ENCODE results near the gene RPH3AL.
"Not testable (repeated sequence)": the region's sequence is repeated elsewhere in the genome, so short reads cannot be mapped to it uniquely, and the experiment has no call there.

The RPH3AL gene

DNA sequence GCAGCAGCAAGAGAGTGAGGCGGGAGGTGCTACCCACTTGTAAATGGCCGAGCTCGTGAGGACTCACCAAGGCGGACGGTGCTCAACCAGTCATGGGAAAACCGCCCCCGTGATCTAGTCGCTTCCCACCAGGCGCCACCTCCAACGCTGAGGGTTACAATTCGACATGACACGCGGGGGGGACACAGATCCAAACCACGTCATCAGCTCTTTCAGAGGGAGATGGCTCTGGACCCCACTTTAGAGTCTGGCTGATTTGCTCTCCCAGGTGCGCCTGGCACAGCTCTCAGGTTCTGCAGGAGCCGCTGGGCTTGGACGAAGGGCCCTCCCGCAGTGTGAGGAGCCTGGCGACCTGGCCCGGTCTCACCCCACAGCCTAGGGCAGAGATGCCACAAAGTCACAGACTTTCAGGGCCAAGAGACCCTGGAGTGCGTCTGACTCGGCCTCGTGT is 150.1 kb downstream of the RPH3AL start:
- no peak for DNase-seq (ENCODE audit: low read depth, low spot score)

DNA sequence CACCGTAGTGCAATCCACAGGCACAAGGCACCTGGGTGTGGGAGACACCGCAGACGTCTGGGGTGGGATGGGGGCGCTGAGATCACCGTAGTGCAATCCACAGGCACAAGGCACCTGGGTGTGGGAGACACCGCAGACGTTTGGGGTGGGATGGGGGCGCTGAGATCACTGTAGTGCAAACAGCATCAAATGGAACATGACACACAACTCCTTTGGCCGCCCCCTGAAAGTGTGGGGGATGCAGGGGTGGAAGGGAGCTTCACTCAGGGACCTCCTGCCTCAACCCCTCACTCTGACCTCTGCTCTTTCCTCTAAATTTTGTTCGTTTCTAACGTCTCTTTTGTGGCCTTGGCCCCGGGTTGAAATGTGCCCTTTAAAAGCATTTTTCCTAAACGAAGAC is 150.9 kb downstream of the RPH3AL start:
- not testable (repeated sequence) for DNase-seq (ENCODE audit: low read depth, low spot score)

- not testable (repeated sequence) for DNase-seq (ENCODE audit: low read depth, low spot score)
Measured at GRCh38 chr17:201257-201656, 151.3 kb downstream of the RPH3AL start.

DNA sequence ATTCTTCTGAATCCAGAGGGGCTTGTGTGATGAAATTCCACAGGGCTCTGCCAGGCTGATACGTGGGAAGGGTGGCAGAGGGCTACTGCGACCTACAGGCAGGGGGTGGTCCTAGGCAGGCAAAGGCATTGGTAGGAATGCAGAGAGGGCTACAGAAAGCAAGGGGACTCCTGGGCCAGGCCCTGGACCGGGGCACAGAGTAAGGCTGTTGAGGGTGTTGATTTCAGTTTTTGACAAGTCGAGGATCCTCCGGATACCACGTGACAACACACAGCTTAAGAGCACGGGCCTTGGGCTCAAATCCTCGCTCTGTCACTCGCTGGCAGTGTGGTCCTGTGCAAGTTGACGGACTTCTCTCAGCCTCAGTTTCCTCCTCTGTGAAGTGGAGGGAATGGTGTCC is 152.0 kb downstream of the RPH3AL start:
- no peak for DNase-seq (ENCODE audit: low read depth, low spot score)

DNA sequence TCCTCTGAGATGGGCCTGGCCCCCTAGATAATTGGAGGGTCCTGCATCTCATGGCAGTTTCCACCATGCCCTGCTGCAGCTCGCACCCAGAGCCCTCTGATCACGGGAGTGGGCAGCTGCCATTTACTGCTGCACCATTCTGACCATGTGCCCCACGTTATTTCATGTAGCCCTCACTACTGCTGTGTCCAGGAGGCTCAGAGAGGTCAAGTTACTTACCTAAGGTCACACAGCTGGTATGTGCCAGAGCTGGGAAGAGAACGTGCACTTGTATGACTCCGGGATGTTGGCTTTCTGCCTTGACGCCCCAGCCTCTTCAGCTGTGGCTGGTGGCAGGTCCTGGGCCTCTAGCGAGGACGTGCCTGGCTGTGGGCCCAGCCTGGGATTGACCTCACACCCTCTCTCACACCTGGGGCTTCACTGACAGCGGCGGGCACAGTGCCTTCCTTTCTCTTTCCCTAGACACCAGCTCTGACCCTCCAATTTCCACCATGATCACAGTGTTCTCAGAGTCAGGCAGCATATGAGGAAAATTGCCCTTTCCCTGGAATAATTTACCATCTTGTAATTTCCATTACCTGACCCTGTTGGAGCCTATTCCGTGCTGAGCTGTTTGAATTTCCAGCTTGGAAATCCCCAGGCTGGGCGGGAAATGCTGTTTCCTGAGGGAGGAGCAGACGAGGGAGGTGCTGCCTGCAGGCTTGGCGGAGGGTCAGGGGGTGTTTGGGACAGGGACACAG is 152.6 kb downstream of the RPH3AL start:
- DNase-seq (ENCODE audit: low read depth, low spot score): no peak

DNA sequence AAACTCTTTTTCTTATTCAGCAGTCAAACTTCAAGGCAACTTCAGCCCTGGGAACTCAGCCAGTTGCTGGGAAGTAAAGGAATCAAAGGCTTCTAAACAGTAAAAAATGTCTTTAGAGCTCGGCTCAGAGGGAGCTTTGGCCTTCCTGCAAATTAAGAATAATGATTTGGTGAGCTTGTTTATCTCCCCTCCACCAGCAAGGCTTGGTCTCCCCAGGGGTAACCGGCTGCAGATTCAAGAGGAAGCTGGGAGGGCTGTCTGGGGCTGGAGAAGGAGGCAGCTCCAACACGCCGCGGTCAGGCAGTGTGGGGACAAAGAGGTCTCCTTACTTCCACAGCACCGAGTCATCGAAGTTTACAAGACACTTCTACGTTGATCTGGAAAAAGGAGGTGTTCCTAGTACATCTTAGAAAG is 153.4 kb downstream of the RPH3AL start:
- DNase-seq (ENCODE audit: low read depth, low spot score): peak; percentile 61

GRCh38 chr17:198225-198624 is 154.4 kb downstream of the RPH3AL start:
- DNase-seq (ENCODE audit: low read depth, low spot score): not testable (repeated sequence)

- DNase-seq (ENCODE audit: low read depth, low spot score): no peak
Measured at GRCh38 chr17:197352-197751, 155.3 kb downstream of the RPH3AL start.

- no peak for DNase-seq (ENCODE audit: low read depth, low spot score)
Measured at GRCh38 chr17:194828-195602, 157.6 kb downstream of the RPH3AL start.

DNA sequence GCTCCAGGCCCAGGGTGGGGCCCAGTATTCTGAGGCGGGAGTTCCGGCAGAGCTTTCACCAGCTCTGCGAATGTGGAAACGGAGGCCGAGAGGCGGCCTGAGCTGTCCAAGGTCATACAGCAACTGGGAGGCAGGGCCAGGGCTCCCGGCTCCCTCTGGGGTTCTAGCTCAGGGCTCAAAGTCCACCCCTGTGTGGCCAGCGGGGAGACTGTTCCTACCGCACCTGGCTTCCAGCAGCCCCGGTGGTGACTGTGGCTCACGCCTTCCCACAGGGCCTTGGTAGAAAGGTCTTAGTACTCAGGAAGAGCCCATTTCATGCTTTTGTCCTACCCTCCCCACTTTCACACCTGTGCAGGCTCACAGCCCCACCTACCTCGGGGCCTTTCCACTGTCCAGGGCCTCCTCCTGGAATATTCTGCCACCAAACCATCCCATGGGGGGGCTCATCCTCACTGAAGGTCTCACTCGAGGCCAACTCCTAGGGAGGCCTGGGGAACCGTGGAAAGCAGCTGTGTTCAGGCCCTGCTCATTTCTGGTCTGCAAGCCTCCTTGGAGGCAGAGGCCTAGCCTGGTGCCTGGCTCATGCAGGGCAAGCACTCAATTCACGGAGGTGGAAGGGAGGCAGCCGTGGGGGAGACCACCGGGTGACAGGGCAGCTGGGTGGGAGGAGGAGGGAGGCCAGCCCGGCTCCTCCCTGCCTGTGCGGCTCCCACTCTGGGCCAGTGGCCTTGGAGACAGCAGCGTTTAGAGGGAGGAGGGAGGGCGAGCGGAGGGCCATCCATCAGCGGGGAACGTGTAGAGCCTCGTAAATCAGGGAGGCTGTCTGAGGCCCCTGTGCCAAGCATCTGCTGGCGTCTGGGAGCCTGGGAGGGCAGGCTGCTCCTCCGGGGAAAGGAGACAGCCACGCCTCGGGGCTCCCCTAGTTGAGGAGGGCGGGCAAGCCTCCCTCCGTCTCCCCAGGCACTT is 158.5 kb downstream of the RPH3AL start:
- DNase-seq (ENCODE audit: low read depth, low spot score): no peak

DNA sequence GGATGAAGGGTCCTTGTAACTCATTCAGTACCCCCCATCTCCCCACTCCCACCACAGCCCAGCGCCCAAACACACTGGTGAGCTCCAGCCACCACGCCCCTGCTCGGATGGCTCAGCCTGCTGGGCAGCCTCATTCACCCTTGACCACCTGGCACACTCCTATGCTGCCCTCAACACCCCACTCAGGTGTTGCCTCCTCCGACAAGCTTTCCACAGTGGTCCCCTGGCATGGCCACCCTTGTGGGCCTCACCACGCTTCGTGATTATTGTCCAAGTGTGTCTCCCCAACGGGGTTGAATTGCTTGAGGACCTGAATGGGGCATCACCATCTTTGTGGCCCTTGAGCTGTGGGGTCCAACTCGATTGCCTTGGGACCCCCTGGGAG is 159.2 kb downstream of the RPH3AL start:
- DNase-seq (ENCODE audit: low read depth, low spot score): no peak

DNA sequence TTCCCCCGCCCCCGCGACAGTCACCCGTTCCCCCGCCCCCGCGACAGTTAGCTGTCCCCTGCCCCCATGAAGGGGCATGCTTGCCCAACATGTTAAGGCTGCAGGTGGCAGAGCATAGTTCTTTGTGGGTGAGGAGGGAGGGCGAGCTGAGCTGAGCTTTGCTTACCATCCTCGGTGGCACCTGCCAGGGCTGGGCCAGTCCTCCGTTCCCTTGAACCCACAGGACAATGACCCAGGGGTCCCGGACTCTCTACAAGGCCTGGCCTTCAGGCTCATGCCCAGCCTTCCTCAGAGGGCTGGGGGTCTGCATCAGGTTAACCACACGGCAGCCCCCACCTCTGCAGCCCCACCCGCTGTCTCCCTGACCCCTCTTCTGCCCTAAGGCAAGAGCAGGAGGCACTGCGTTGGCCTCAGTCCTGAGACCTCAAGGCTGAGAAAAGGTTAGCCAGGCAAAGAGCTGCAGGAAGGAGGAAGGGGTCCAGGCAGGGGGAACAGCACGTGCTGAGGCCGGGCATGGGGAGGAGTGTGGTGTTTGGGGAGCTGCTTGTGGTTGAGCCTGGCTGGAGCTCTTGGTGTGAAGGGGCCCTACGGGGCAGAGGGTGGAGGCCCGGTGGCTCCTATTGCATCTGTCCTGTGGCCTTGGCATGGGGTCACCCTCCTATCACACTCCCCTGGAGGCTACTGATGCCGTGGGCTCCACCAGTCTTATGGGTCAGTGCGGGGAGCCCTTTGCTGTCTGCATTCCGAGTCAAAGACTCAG is 159.8 kb downstream of the RPH3AL start:
- DNase-seq (ENCODE audit: low read depth, low spot score): no peak

DNA sequence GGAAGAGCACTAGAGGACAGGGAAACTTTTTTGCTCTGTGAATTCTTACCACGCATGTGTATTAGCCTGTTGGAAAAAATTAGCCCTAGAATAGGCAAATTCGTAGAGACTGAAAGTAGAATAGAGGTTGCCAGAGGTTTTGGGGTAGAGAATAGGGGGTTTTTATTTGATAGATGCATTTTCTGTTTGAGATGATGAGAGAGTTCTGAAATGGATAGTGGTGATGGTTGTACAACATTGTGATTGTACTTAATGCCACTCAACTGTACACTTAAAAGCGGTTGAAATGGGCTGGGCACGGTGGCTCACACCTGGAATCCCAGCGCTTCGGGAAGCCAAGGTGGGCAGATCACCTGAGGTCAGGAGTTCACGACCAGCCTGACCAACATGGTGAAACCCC is 163.2 kb downstream of the RPH3AL start:
- no peak for DNase-seq (ENCODE audit: low read depth, low spot score)

- DNase-seq (ENCODE audit: low read depth, low spot score): no peak
Measured at GRCh38 chr17:187130-187529, 165.5 kb downstream of the RPH3AL start.

GRCh38 chr17:185445-186138 is 167.0 kb downstream of the RPH3AL start:
- peak; percentile 31 for DNase-seq (ENCODE audit: low read depth, low spot score)

DNA sequence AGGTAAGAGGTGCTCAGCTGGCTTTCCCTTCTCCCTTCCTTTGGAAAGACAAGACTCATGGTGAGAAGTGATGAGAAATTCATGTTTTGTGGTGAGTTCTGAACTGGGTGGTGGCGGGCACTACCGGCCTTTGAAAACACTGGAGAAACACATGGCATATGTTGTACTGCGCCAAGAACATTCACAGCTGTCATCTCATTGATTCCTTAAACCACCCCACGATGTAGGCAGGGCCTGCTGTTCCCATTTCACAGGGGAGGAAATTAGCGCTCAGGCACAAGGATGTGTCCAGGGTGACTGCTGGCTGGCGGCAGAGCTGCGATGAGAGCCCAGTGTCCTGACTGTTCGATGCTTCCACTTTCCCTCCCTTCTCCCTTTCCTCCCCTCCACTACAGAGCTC is 169.6 kb downstream of the RPH3AL start:
- DNase-seq (ENCODE audit: low read depth, low spot score): no peak

- DNase-seq (ENCODE audit: low read depth, low spot score): no peak
Measured at GRCh38 chr17:182050-182751, 170.4 kb downstream of the RPH3AL start.

DNA sequence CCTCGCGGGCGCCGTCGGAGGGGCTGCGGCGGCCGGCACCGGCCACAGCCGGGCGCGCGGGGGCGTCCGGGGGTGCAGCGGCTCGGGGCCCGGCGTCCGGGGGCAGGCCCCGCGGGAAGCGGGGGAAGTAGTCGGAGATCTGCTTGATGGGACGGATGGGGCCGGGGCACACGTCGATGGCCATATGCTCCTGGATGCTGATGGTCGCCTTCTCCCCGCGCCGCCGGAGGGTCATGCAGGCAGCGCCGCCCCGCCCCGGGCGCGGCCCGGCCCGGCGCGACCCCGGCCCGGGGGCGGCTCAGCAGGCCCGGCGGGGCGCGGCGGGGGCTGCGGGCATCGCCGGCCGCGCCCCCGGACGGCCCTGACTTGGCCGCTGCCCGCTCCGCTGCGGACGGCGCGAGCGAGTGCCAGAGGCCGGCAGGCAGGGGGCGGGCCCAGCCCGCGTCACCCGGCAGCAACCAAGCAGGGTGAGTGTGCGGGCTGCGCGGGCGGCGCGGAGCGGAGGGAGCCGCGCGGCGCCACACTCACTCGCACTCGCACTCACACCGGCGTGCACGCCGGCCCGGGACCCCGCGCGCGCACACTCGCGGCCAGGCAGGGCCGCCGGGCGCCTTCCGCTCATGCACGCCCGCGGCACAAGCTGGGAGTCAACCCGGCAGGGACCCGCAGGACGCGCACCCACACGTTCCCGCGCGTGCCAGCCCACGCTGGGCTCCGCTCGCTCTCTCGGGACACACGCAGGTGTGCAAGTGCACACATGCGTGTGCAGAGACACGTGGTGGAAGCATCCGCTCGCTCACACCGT is 171.2 kb downstream of the RPH3AL start, which contains the start of gene DOC2B:
DOC2B (minus strand) TSS at position 406 of the 805 bp plus-strand sequence; CDS start at position 235, 171 bp downstream.
- peak; percentile 62 for DNase-seq (ENCODE audit: low read depth, low spot score)

Measured in astrocyte of the hippocampus (primary cell).